Panc1 (cell line): ENCODE data around the gene GAMT. TPM values are rescaled to one million over a fixed set of nuclear protein-coding genes. Genes with fewer than 3 reads are reported as not detected.

ENCODE experiments used
- ATAC-seq: fragments of 200-7000 bp; cut with Tn5 transposase; 2 replicates; pipeline ENCODE4 v1.9.1; 2020; ENCODE audit warnings: mild to moderate bottlenecking, moderate library complexity
- BruUV-seq: library from RNA; stranded (reverse); fragments of 400-500 nt; replicated peaks from 2 replicates; lab custom pipeline; 2021; lab: Mats Ljungman, UMichigan
- CTCF ChIA-PET: fragments of 300-600 bp; sonication (Branson Sonifier 250); formaldehyde crosslinking; loops from one replicate; lab custom pipeline; 2022; ENCODE audit warnings: antibody characterized with exemption; lab: Charles Lee
- POLR2A ChIA-PET: fragments of 300-600 bp; sonication (Branson Sonifier 250); formaldehyde crosslinking; loops from one replicate; lab custom pipeline; 2022; ENCODE audit warnings: antibody characterized with exemption; lab: Charles Lee
- DNase-seq: peaks from one replicate; pipeline ENCODE4 v3.0.0-alpha.2; 2010; ENCODE audit warnings: low read depth, low spot score
- H3K27ac ChIP-seq: 2 replicates; pipeline ENCODE4 v1.5.1; 2011; ENCODE audit warnings: mild to moderate bottlenecking, low read length, inconsistent platforms
- H3K27me3 ChIP-seq: fragments of 200-500 bp; sonication (Bioruptor generic); 2 replicates; pipeline ENCODE4 v1.6.0; 2014; ENCODE audit warnings: low read length, inconsistent platforms; ENCODE audit not compliant: control insufficient read depth, insufficient read depth
- H3K36me3 ChIP-seq: fragments of 200-500 bp; sonication (Bioruptor generic); 2 replicates; pipeline ENCODE4 v1.5.1; 2014; ENCODE audit warnings: inconsistent platforms, mild to moderate bottlenecking, low read length, moderate library complexity; ENCODE audit not compliant: control insufficient read depth, insufficient read depth
- H3K4me1 ChIP-seq: 2 replicates; pipeline ENCODE4 v1.5.1; 2011; ENCODE audit warnings: inconsistent platforms, mild to moderate bottlenecking, low read length, moderate library complexity; ENCODE audit not compliant: control insufficient read depth, insufficient read depth
- H3K4me3 ChIP-seq, 2 experiments: 2 replicates each; pipeline ENCODE4 v1.5.1; 2011 to 2012; ENCODE audit warnings: low read depth in 2 of 2, low read length in 2 of 2, mild to moderate bottlenecking in 2 of 2, inconsistent platforms in 1 of 2, moderate library complexity in 1 of 2
- H3K9me3 ChIP-seq: fragments of 200-500 bp; sonication (Bioruptor generic); 2 replicates; pipeline ENCODE4 v1.5.1; 2014; ENCODE audit warnings: low read depth, mild to moderate bottlenecking, inconsistent platforms, low read length, moderate library complexity; ENCODE audit not compliant: control insufficient read depth, insufficient read depth
- CTCF ChIP-seq: fragments of 450-650 bp; IDR thresholded peaks from 2 replicates; pipeline ENCODE4 v1.5.1; 2017; ENCODE audit warnings: mild to moderate bottlenecking
- POLR2AphosphoS5 ChIP-seq: IDR thresholded peaks from 2 replicates; pipeline ENCODE4 v1.6.1; 2012; ENCODE audit warnings: mild to moderate bottlenecking, low read depth, low read length, moderate library complexity
- REST ChIP-seq, 2 experiments: IDR thresholded peaks; 2 replicates each; pipeline ENCODE4 v1.6.1; 2011 to 2012; ENCODE audit warnings: low read depth in 2 of 2, control low read depth in 1 of 2, low read length in 1 of 2, mild to moderate bottlenecking in 1 of 2, moderate library complexity in 1 of 2; ENCODE audit not compliant: insufficient read depth in 1 of 2
- SIN3A ChIP-seq: IDR thresholded peaks from 2 replicates; pipeline ENCODE4 v1.6.1; 2012; ENCODE audit warnings: low read depth, mild to moderate bottlenecking, low read length, moderate library complexity, borderline replicate concordance; ENCODE audit not compliant: insufficient read depth
- TCF7L2 ChIP-seq: IDR thresholded peaks from 2 replicates; pipeline ENCODE4 v1.6.1; 2011; ENCODE audit warnings: mild to moderate bottlenecking, low read depth, low read length, inconsistent platforms
- in situ Hi-C: cut with HindIII; loops from 2 replicates; pipeline ENCODE4 v1.10.0; 2016; ENCODE audit warnings: low sequenced_read_pairs, low pct_unique_long_range_greater_than_20kb
- intact Hi-C: fragments of 100-400 bp; cut with micrococcal nuclease; formaldehyde crosslinking; loops from one replicate; pipeline ENCODE4 v1.10.0; 2022; ENCODE audit not compliant: unreplicated experiment
- total RNA-seq: library from RNA; stranded (reverse); gene quantifications from one replicate; pipeline ENCODE4 v1.2.1, GENCODE V29; 2021; ENCODE audit not compliant: unreplicated experiment

GAMT gene
- total RNA-seq, 1 experiment from 2014 or later = 21.2 TPM

GRCh38 chr19:1353144-1353543 lies 48.2 kb downstream of the GAMT start:
- ChIA-PET POLR2A (no interaction called here), CTCF (no interaction called here)
- intact Hi-C loops (no loop called here), in situ Hi-C loops (no loop called here)
- BruUV-seq = no TSS peak
- DNase-seq = no peak
- Histone ChIP-seq H3K9me3 (no peaks in the 10 kb centered on the region), H3K4me1 (peaks cover 13% of the 10 kb centered on the region), H3K4me3 (no peak overlapping the region), H3K27ac (no peak overlapping the region), H3K36me3 (peaks cover 6% of the 10 kb centered on the region), H3K27me3 (no peaks in the 10 kb centered on the region)
- ATAC-seq = no peak
- TF ChIP-seq CTCF = no peak
- TF ChIP-seq SIN3A = no peak
- no peak for TF ChIP-seq POLR2AphosphoS5
- no peak for TF ChIP-seq REST (IDR thresholded peaks at IDR 0.05; ENCODE audit: insufficient read depth in 1 of 2, low read depth in 2 of 2, low read length in 1 of 2)
- TF ChIP-seq TCF7L2 = no peak

- TF ChIP-seq SIN3A (no peak), REST (IDR thresholded peaks at IDR 0.05; ENCODE audit: insufficient read depth in 1 of 2, low read depth in 2 of 2, low read length in 1 of 2) (no peak), POLR2AphosphoS5 (no peak)
- ATAC-seq (no peak), DNase-seq (no peak)
- intact Hi-C loops (no loop called here), in situ Hi-C loops (no loop called here)
- H3K4me3 ChIP-seq = no peak overlapping the region
- H3K36me3 ChIP-seq = no peaks in the 10 kb centered on the region; the same call in 1 of the 2 replicates
- no peaks in the 10 kb centered on the region for H3K9me3 ChIP-seq
- no peaks in the 10 kb centered on the region for H3K27me3 ChIP-seq
- peaks cover 13% of the 10 kb centered on the region for H3K4me1 ChIP-seq
- ChIA-PET CTCF (no interaction called here), POLR2A (interaction anchor here (0.5 kb wide), 1 partner anchor 71 kb away, joined by 3 read pairs; no protein-coding TSS in a partner anchor)
- no TSS peak for BruUV-seq
- no peak overlapping the region for H3K27ac ChIP-seq
These were observed 49.9 kb downstream of the GAMT start for GRCh38 chr19:1351381-1351851.
